Esophagus squamous epithelium (tissue), 5 donors: Measurements from ENCODE around the gene CSTF1. TPM values are rescaled to one million over a fixed set of nuclear protein-coding genes. Genes with fewer than 3 reads are reported as not detected.

Experiments
- DNase-seq: peaks from one replicate; lab custom pipeline; 2025; lab: John Stamatoyannopoulos, UW
- H3K27ac ChIP-seq, 4 donors: fragments of 200-600 bp; sonication (generic); one replicate each; pipeline ENCODE4 v1.5.1; 2016 to 2019; ENCODE audit warnings: mild to moderate bottlenecking in 1 of 4
- H3K27me3 ChIP-seq, 4 donors: fragments of 200-600 bp; sonication (generic); 1 replicate in 3 of 4; 2 replicates in 1 of 4; pipeline versions ENCODE4 v1.5.1 to v1.6.0; 2017 to 2021; ENCODE audit warnings: antibody characterized with exemption in 1 of 4
- H3K36me3 ChIP-seq, 3 donors: fragments of 200-600 bp; sonication (generic); one replicate each; pipeline ENCODE4 v1.5.1; 2016 to 2019
- H3K4me1 ChIP-seq, 3 donors: fragments of 200-600 bp; sonication (generic); one replicate each; pipeline ENCODE4 v1.5.1; 2017 to 2019
- H3K4me3 ChIP-seq, 4 donors: fragments of 200-600 bp; sonication (generic); 1 replicate in 3 of 4; 2 replicates in 1 of 4; pipeline ENCODE4 v1.5.1; 2016 to 2019; ENCODE audit warnings: mild to moderate bottlenecking in 2 of 4, moderate library complexity in 1 of 4
- H3K9me3 ChIP-seq, 3 donors: fragments of 200-600 bp; sonication (generic); one replicate each; pipeline ENCODE4 v1.5.1; 2016 to 2019
- POLR2A ChIP-seq, 4 donors: fragments of 450-650 bp; IDR thresholded peaks; one replicate each; pipeline ENCODE4 v1.6.1; 2017; ENCODE audit warnings: antibody characterized with exemption in 4 of 4, mild to moderate bottlenecking in 4 of 4, moderate library complexity in 3 of 4
- WGBS, 2 donors: methylation state at CpG; one replicate each; pipeline ENCODE4 v1.1.5; 2018; 5-methylcytosine and 5-hydroxymethylcytosine counted together
- intact Hi-C: fragments of 100-400 bp; cut with DNase I; formaldehyde crosslinking; loops from one replicate; pipeline ENCODE4 v1.15.0; 2022
- total RNA-seq, 4 donors: library from RNA; depleted of rRNA; stranded (reverse); fragments of >200 nt; gene quantifications; one replicate each; pipeline ENCODE4 v1.1.0, GENCODE V29; 2016
- TF ChIP-seq, protein P1 (sequence below), 6 experiments: fragments of 450-650 bp in 4 of 6; fragments of 200-600 bp in 2 of 6; sonication (generic) in 2 of 6; IDR thresholded peaks; one replicate each; pipeline ENCODE4 v1.5.1; 2016 to 2019; ENCODE audit warnings: antibody characterized with exemption in 6 of 6, mild to moderate bottlenecking in 4 of 6, moderate library complexity in 4 of 6
- donor health status: DM: yes; HTN: yes; CAD: no.

CSTF1 gene
- total RNA-seq, 4 donors from 2014 or later = 13.2 to 33.5 (median 24.1) TPM

DNA sequence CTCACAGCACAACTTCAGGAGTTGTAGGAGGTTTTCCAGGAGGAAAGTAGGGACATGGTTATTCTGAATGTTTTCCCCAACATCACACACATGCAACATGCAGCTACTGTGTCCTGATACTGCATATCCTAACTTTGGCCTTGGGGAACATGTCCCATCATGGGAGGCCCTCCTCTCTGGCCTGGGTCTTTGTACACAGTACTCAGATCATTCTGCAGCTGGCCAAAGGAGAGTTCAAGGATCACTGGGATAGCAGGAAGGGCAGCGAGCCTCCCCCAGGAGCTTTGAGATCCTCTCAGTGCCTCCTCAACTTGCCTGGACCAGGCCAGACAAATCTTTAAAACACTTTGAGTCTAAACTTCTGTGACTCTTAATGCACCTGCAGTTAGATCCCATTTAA is 32.5 kb downstream of the CSTF1 start:
- no peak overlapping the region for H3K27ac ChIP-seq

DNA sequence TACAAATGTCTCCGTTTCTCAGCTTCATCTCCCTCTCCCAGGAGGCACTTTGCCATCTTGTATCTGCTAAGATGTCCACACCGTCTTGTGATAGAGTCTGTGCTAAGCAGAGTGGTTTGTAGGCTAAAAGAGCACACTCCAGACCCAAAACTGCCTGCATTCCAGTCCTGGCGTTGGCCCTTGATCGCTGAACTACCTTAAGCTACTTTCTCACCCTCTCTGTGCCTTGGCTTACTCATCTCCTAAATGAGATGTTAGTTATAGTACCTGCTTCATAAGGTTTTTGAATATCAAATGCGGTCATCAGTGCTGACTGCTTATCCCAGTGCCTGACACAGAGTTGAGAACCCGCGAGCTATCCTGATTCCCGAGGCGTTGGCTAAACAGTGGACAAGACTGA is 33.6 kb downstream of the CSTF1 start:
- H3K9me3 ChIP-seq = no peaks in the 10 kb centered on the region
- TF ChIP-seq, protein P1, sequence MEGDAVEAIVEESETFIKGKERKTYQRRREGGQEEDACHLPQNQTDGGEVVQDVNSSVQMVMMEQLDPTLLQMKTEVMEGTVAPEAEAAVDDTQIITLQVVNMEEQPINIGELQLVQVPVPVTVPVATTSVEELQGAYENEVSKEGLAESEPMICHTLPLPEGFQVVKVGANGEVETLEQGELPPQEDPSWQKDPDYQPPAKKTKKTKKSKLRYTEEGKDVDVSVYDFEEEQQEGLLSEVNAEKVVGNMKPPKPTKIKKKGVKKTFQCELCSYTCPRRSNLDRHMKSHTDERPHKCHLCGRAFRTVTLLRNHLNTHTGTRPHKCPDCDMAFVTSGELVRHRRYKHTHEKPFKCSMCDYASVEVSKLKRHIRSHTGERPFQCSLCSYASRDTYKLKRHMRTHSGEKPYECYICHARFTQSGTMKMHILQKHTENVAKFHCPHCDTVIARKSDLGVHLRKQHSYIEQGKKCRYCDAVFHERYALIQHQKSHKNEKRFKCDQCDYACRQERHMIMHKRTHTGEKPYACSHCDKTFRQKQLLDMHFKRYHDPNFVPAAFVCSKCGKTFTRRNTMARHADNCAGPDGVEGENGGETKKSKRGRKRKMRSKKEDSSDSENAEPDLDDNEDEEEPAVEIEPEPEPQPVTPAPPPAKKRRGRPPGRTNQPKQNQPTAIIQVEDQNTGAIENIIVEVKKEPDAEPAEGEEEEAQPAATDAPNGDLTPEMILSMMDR (IDR thresholded peaks at IDR 0.05) = no peak
- TF ChIP-seq POLR2A (IDR thresholded peaks at IDR 0.05) = no peak
- H3K36me3 ChIP-seq = no peaks in the 10 kb centered on the region
- peaks cover 8 to 27% (median 17%) of the 10 kb centered on the region in 3 donors for H3K4me1 ChIP-seq
- no peaks in the 10 kb centered on the region for H3K27me3 ChIP-seq
- no peak overlapping the region for H3K4me3 ChIP-seq
- intact Hi-C loops = no loop called here
- no peak overlapping the region for H3K27ac ChIP-seq
- DNase-seq = no peak
- 85 to 91% methylated on average over 7 to 9 of the region's 9 CpGs for WGBS, 2 donors

More for the DNA sequence above, 32.5 kb downstream of the CSTF1 start:
- WGBS, 2 donors = 100% methylated on average over 1 of the region's 1 CpG; no CpG with 5 or more reads in 1 of the 2 donors
- no peak overlapping the region for H3K4me3 ChIP-seq
- peaks cover 8 to 27% (median 15%) of the 10 kb centered on the region in 3 donors for H3K4me1 ChIP-seq
- H3K9me3 ChIP-seq = no peaks in the 10 kb centered on the region
- no peak for DNase-seq
- intact Hi-C loops = no loop called here
- TF ChIP-seq, protein P1 (IDR thresholded peaks at IDR 0.05) = no peak
- TF ChIP-seq POLR2A (IDR thresholded peaks at IDR 0.05) = no peak
- H3K27me3 ChIP-seq = no peaks in the 10 kb centered on the region
- H3K36me3 ChIP-seq = no peaks in the 10 kb centered on the region

GRCh38 chr20:56426926-56427325 is 34.5 kb downstream of the CSTF1 start:
- TF ChIP-seq, protein P1 (IDR thresholded peaks at IDR 0.05) = no peak
- TF ChIP-seq POLR2A (IDR thresholded peaks at IDR 0.05) = no peak
- DNase-seq = no peak
- Histone ChIP-seq H3K9me3 (no peaks in the 10 kb centered on the region), H3K4me3 (no peak overlapping the region), H3K4me1 (peaks cover 8 to 26% (median 17%) of the 10 kb centered on the region in 3 donors), H3K27me3 (no peaks in the 10 kb centered on the region), H3K36me3 (no peaks in the 10 kb centered on the region), H3K27ac (no peak overlapping the region)
- intact Hi-C loops = no loop called here

DNA sequence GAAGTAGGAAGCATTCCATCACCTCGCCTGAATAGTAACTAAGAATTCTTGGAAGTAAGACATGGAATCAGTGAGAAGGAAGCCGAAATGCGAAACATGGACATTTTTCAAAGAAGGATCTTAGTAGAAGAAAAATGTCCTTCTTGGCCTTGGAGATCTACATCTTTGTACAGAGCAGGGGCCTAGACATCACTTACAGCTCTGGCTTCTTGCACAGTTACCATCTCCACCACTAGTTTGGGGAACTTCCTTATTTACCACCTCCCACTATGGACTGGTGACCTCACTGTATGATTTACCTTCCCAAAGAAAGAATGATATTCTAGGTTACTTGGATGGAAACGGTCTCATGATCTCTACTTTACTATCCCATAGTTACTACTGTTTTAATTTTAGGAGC is 35.4 kb downstream of the CSTF1 start:
- Histone ChIP-seq H3K4me3 (no peak overlapping the region), H3K27me3 (no peaks in the 10 kb centered on the region), H3K9me3 (no peaks in the 10 kb centered on the region), H3K4me1 (peaks cover 8 to 18% (median 17%) of the 10 kb centered on the region in 3 donors), H3K36me3 (no peaks in the 10 kb centered on the region), H3K27ac (no peak overlapping the region)
- no peak for TF ChIP-seq POLR2A (IDR thresholded peaks at IDR 0.05)
- TF ChIP-seq, protein P1 (IDR thresholded peaks at IDR 0.05) = no peak
- 75 to 87% methylated on average over 4 of the region's 4 CpGs for WGBS, 2 donors
- DNase-seq = no peak
- intact Hi-C loops = no loop called here

DNA sequence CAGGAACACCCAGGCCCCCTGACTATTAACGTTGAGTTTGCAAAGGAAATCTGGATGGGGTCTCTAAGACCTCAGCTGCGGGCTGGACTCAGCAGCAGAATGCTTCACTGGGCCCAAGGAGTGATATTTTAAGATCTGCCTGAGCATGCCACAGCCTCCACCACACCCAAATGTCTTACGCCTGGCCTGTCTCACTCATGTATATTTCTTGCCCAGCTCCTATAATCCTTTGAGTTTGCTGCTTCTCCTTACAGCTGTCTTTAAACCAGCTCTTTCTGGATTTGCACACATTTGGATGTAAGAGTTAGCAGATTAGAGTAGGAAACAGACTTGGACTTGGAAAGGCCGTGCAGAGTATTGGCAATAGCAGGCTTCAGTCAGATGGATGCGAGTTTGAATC is 36.0 kb downstream of the CSTF1 start:
- no peak for DNase-seq
- Histone ChIP-seq H3K4me3 (no peak overlapping the region), H3K36me3 (no peaks in the 10 kb centered on the region), H3K27me3 (no peaks in the 10 kb centered on the region), H3K27ac (peak overlapping the region in 1 of 4 donors; percentile 5), H3K9me3 (no peaks in the 10 kb centered on the region), H3K4me1 (peaks cover 8 to 19% (median 17%) of the 10 kb centered on the region in 3 donors)
- 51 to 53% methylated on average over 3 to 5 of the region's 5 CpGs for WGBS, 2 donors
- TF ChIP-seq, protein P1 (IDR thresholded peaks at IDR 0.05) = no peak
- intact Hi-C loops = no loop called here
